HEK293T (cell line): ENCODE data around the gene APBB2.

Experiments used
- BHLHE40 ChIP-seq: fragments of 450-650 bp; IDR thresholded peaks from 2 replicates; pipeline ENCODE4 v1.6.1; 2016; ENCODE audit warnings: mild to moderate bottlenecking, moderate library complexity, borderline replicate concordance
- FOXA1 ChIP-seq: fragments of 450-650 bp; IDR thresholded peaks from 2 replicates; pipeline ENCODE4 v1.6.1; 2016; ENCODE audit warnings: mild to moderate bottlenecking
- FOXK2 ChIP-seq: fragments of 450-650 bp; IDR thresholded peaks from 2 replicates; pipeline ENCODE4 v1.6.1; 2016; ENCODE audit warnings: mild to moderate bottlenecking
- HDGF ChIP-seq: fragments of 450-650 bp; IDR thresholded peaks from 2 replicates; pipeline ENCODE4 v1.6.1; 2017; ENCODE audit warnings: antibody characterized with exemption, borderline replicate concordance
- L3MBTL2 ChIP-seq: fragments of 450-650 bp; conservative IDR thresholded peaks from 2 replicates; pipeline ENCODE4 v1.6.1; 2016; ENCODE audit warnings: mild to moderate bottlenecking
- SP1 ChIP-seq: fragments of 450-650 bp; IDR thresholded peaks from 2 replicates; pipeline ENCODE4 v1.6.1; 2017
- TARDBP ChIP-seq: fragments of 450-650 bp; IDR thresholded peaks from 2 replicates; pipeline ENCODE4 v1.6.1; 2016
- ZNF384 ChIP-seq: fragments of 450-650 bp; IDR thresholded peaks from 2 replicates; pipeline ENCODE4 v1.6.1; 2016

DNA sequence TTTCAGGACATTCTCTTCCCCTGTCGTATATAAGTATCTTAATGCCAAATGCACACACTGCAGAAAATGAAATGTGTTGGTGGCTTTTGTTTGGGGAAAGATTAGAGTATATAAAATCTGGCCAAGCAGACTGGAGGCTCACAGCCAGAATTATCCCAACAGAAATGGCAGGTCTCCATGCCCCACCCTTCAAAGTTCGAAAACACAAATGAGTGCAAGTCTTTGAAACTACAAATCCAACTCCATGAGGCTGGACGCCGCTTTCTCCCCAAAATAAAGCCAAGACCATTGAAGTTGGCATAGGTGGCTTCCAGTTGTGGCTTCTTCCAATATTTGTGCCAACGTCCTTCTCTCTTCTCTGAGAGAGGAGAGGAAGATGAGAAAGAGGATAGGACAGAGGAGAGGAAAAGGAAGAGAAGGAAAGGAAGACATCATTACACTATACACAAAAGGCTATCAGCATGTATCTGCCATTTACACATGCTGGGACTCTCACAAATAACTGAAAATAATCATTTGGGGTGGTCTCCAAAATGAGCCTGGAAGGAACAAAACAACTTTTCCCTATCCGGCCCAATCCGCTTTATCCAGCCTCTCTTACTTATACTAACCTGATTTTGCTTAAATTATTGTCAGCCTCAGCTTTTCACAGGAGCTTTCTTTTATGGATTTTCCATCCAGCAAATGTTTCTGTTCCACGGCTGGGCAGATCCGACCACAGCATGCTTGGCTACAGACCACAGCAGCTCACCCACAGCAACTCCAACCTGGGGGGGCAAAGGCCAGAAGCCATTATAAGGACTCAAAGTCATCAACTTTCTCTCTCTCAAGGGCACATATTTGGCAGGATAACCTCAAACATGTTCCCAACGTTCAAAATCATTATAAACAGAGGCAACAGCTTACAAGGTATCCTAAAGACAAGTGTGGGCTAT is 71.7 kb downstream of the APBB2 start:
- TF ChIP-seq L3MBTL2 (no peak), BHLHE40 (no peak), ZNF384 (no peak), SP1 (no peak), TARDBP (no peak), FOXA1 (no peak), FOXK2 (no peak), HDGF (no peak)
